Ascending aorta (tissue), 2 donors: ENCODE results near the gene TGIF2. TPM values are rescaled to one million over a fixed set of nuclear protein-coding genes. Genes with fewer than 3 reads are reported as not detected.
"Not testable (repeated sequence)": the region's sequence is repeated elsewhere in the genome, so short reads cannot be mapped to it uniquely, and the experiment has no call there.

Experiments used
- DNase-seq, 2 donors: peaks; one replicate each; pipeline ENCODE4 v3.0.0-alpha.2; 2019; ENCODE audit warnings: low spot score in 2 of 2
- H3K27ac ChIP-seq, 2 donors: fragments of 200-600 bp; sonication (generic); one replicate each; pipeline ENCODE4 v1.5.1; 2016 to 2017; ENCODE audit warnings: mild to moderate bottlenecking in 1 of 2
- H3K27me3 ChIP-seq: fragments of 200-600 bp; sonication (generic); one replicate; pipeline ENCODE4 v1.5.1; 2017
- H3K36me3 ChIP-seq, 2 donors: fragments of 200-600 bp; sonication (generic); one replicate each; pipeline ENCODE4 v1.5.1; 2016
- H3K4me1 ChIP-seq, 2 donors: fragments of 200-600 bp; sonication (generic); one replicate each; pipeline ENCODE4 v1.5.1; 2016 to 2017; ENCODE audit warnings: mild to moderate bottlenecking in 1 of 2
- H3K4me3 ChIP-seq, 2 donors: fragments of 200-600 bp; sonication (generic); one replicate each; pipeline ENCODE4 v1.5.1; 2016 to 2017; ENCODE audit warnings: mild to moderate bottlenecking in 1 of 2
- H3K9me3 ChIP-seq, 2 donors: fragments of 200-600 bp; sonication (generic); one replicate each; pipeline ENCODE4 v1.5.1; 2016
- CTCF ChIP-seq, 3 experiments: fragments of 200-600 bp in 2 of 3; fragments of 450-650 bp in 1 of 3; sonication (generic) in 2 of 3; IDR thresholded peaks; one replicate each; pipeline ENCODE4 v1.5.1; 2016 to 2019; ENCODE audit warnings: antibody characterized with exemption in 3 of 3, mild to moderate bottlenecking in 1 of 3, moderate library complexity in 1 of 3
- intact Hi-C: fragments of 100-400 bp; cut with DNase I; formaldehyde crosslinking; loops from one replicate; pipeline ENCODE4 v1.15.1; 2023
- total RNA-seq: library from RNA; depleted of rRNA; stranded (reverse); fragments of >200 nt; gene quantifications from one replicate; pipeline ENCODE4 v1.1.0, GENCODE V29; 2016

The TGIF2 gene
- total RNA-seq, 1 donor from 2014 or later = 29.8 TPM

GRCh38 chr20:36555248-36555647 lies 18.1 kb upstream of the TGIF2 start:
- Histone ChIP-seq H3K36me3 (no peaks in the 10 kb centered on the region), H3K4me1 (peaks cover 0 to 9% of the 10 kb centered on the region in 2 donors), H3K9me3 (no peaks in the 10 kb centered on the region), H3K27me3 (no peaks in the 10 kb centered on the region), H3K27ac (no peak overlapping the region), H3K4me3 (no peak overlapping the region)
- intact Hi-C loops = loop anchor here (5.0 kb wide), 1 partner anchor 37 kb away; no protein-coding TSS in a partner anchor
- no peak for TF ChIP-seq CTCF (IDR thresholded peaks at IDR 0.05)
- no peak for DNase-seq

GRCh38 chr20:36562724-36563123 lies 10.7 kb upstream of the TGIF2 start:
- H3K4me1 ChIP-seq = no peaks in the 10 kb centered on the region
- no peak overlapping the region for H3K27ac ChIP-seq
- H3K27me3 ChIP-seq = no peaks in the 10 kb centered on the region
- no peaks in the 10 kb centered on the region for H3K36me3 ChIP-seq
- H3K9me3 ChIP-seq = no peaks in the 10 kb centered on the region
- H3K4me3 ChIP-seq = no peak overlapping the region
- intact Hi-C loops = no loop called here
- DNase-seq = no peak
- no peak for TF ChIP-seq CTCF (IDR thresholded peaks at IDR 0.05)

- DNase-seq = no peak
- Histone ChIP-seq H3K27ac (no peak overlapping the region), H3K27me3 (no peaks in the 10 kb centered on the region), H3K36me3 (no peaks in the 10 kb centered on the region), H3K9me3 (no peaks in the 10 kb centered on the region), H3K4me3 (no peak overlapping the region), H3K4me1 (no peaks in the 10 kb centered on the region)
- TF ChIP-seq CTCF (IDR thresholded peaks at IDR 0.05) = no peak
- intact Hi-C loops = no loop called here
Observed at GRCh38 chr20:36563374-36563773, 10.0 kb upstream of the TGIF2 start.

GRCh38 chr20:36564078-36564725 lies 9.2 kb upstream of the TGIF2 start:
- DNase-seq, H3K4me1 ChIP-seq, H3K9me3 ChIP-seq, H3K36me3 ChIP-seq, H3K4me3 ChIP-seq, H3K27me3 ChIP-seq, H3K27ac ChIP-seq, intact Hi-C loops: not testable (repeated sequence)

- H3K4me1 ChIP-seq, H3K27me3 ChIP-seq, intact Hi-C loops, H3K27ac ChIP-seq, H3K36me3 ChIP-seq, DNase-seq, H3K9me3 ChIP-seq, H3K4me3 ChIP-seq: not testable (repeated sequence)
Observed at GRCh38 chr20:36564726-36565121, 8.7 kb upstream of the TGIF2 start.

GRCh38 chr20:36565520-36565919 lies 7.9 kb upstream of the TGIF2 start:
- TF ChIP-seq CTCF (IDR thresholded peaks at IDR 0.05) = no peak
- no peak overlapping the region for H3K27ac ChIP-seq
- intact Hi-C loops = no loop called here

More at GRCh38 chr20:36565520-36565919, 7.9 kb upstream of the TGIF2 start:
- Histone ChIP-seq H3K4me1 (no peaks in the 10 kb centered on the region), H3K27me3 (no peaks in the 10 kb centered on the region), H3K9me3 (no peaks in the 10 kb centered on the region), H3K4me3 (no peak overlapping the region), H3K36me3 (no peaks in the 10 kb centered on the region)
- no peak for DNase-seq
